Measurements from ENCODE around the gene MYH6. TPM values are rescaled to one million over a fixed set of nuclear protein-coding genes. Genes with fewer than 3 reads are reported as not detected.
"Not testable (repeated sequence)": the region's sequence is repeated elsewhere in the genome, so short reads cannot be mapped to it uniquely, and the experiment has no call there.

MYH6 gene
- total and polyA plus RNA-seq, 2 donors = 0.26 TPM; not detected in 1

DNA sequence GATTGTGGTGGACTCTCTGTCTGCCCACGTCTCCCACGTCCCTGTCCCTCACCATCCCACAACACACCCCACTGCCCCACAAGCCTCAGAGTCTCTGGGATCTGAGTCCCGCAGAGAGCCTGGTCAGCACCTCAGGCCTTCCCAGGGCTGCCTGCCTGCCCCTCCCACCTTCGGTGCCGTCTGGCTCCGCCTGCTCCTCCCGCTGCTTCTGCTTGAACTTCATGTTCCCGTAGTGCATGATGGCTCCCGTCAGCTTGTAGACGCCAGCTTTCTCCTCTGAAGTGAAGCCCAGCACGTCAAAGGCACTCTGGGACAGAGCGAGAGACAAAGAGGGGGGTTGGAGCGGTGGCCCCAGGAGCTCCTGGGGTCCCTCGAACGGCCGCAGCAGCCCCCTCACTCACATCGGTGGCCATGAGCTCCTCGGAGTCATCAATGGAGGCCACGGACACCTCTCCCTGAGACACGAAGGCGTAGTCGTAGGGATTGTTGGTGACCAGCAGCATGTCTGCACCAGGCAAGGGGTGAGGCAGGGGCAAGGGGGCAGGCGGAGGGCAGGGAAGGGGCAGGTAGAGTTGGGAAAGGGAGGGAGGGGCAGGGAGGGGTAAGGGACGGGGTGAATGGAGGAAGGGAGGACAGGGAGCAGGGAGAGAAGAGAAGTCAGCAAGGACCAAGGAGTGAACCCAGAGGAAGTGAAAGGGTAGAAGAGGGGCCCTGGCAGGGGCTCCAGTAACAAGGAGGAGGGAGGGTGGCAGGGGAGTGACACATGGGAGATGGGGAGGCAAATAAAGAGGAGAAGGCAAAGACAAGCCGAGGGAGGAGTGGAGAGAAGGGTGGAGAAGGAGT is 5.6 kb downstream of the MYH6 start:
- no peak overlapping the region for H3K4me3 ChIP-seq (ENCODE audit: low read depth, low read length)
- WGBS = 62% methylated on average over 25 of the region's 25 CpGs
- DNase-seq (ENCODE audit: extremely low spot score) = no peak
- no peak overlapping the region for H3K27ac ChIP-seq (ENCODE audit: low read depth)
- no peaks in the 10 kb centered on the region for H3K36me3 ChIP-seq (ENCODE audit: insufficient read depth)
- H3K4me1 ChIP-seq (ENCODE audit: insufficient read depth) = no peaks in the 10 kb centered on the region

DNA sequence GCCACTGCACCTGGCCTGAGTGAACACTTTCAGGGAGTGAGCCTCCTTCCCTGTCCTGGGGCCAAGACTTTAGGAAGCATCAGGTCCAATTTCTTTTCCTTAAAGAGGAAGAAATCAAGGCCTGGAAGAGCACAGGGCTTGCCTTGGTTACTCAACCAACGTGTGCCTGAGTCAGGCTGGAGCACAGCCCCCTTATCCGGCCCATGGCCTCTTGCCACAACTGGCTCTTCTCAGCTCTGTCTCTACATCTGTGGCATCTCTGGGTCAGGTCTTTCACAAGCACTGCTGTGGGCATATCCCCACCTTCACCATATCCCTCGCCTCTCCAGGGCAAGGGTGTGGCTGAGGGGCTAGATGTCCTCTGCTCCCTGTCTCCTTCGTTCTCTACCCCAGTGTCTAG is 6.8 kb downstream of the MYH6 start:
- Histone ChIP-seq H3K4me1 (ENCODE audit: insufficient read depth) (no peaks in the 10 kb centered on the region), H3K4me3 (ENCODE audit: low read depth, low read length) (no peak overlapping the region), H3K27ac (ENCODE audit: low read depth) (no peak overlapping the region), H3K36me3 (ENCODE audit: insufficient read depth) (no peaks in the 10 kb centered on the region)
- WGBS = 80% methylated on average over 4 of the region's 4 CpGs
- no peak for DNase-seq (ENCODE audit: extremely low spot score)

- not testable (repeated sequence) for H3K27ac ChIP-seq (ENCODE audit: low read depth); H3K4me3 ChIP-seq (ENCODE audit: low read depth, low read length); H3K4me1 ChIP-seq (ENCODE audit: insufficient read depth); H3K36me3 ChIP-seq (ENCODE audit: insufficient read depth); DNase-seq (ENCODE audit: extremely low spot score)
- 90% methylated on average over 16 of the region's 16 CpGs for WGBS
Measured at GRCh38 chr14:23400496-23401149, 7.5 kb downstream of the MYH6 start.

DNA sequence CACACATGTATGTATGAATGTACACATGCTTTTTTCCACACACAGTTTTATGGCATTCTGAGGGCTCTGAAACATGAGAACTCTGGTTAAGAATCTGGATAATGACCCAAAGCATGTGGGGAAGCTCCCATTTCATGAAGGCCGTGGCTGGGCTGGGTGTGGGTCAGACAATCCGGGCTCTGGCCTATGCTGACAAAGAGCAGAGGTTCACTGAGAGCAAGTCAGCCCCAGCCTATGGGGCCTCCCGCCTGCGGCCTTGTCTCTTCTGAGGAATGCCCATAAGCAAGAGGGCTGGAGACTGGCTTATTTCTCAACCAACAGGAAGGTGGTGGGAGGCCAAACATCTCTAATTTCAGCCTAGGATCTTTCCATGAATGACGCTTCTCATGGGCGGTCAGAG is 8.5 kb downstream of the MYH6 start:
- H3K36me3 ChIP-seq (ENCODE audit: insufficient read depth) = no peaks in the 10 kb centered on the region

DNA sequence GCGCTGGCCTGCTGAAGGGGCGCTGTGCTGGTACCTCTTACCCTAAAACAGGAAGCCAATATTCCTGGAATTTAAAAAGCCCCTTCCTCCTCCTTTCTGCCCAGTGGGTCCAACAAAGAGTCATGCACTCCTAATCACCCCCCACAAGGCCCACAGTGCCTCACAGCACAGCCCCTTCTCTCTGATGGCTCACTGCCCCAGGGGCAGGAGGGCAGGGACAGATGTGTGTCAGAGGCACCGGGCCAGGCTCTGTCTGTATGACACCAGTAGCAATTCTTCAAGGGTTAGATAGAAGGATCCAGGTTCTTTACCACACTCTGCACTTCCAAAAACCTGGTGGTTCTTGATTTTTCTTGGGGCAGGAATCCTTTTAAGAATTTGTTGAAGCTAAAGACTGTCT is 8.9 kb downstream of the MYH6 start:
- Histone ChIP-seq H3K4me1 (ENCODE audit: insufficient read depth) (no peaks in the 10 kb centered on the region), H3K27ac (ENCODE audit: low read depth) (no peak overlapping the region), H3K4me3 (ENCODE audit: low read depth, low read length) (no peak overlapping the region), H3K36me3 (ENCODE audit: insufficient read depth) (no peaks in the 10 kb centered on the region)
- no peak for DNase-seq (ENCODE audit: extremely low spot score)
- WGBS = 91% methylated on average over 3 of the region's 3 CpGs

More for the DNA sequence above, 8.5 kb downstream of the MYH6 start:
- WGBS = 69% methylated on average over 6 of the region's 6 CpGs
- no peak overlapping the region for H3K27ac ChIP-seq (ENCODE audit: low read depth)
- H3K4me1 ChIP-seq (ENCODE audit: insufficient read depth) = no peaks in the 10 kb centered on the region
- no peak overlapping the region for H3K4me3 ChIP-seq (ENCODE audit: low read depth, low read length)
- DNase-seq (ENCODE audit: extremely low spot score) = no peak

GRCh38 chr14:23398348-23398747 is 9.7 kb downstream of the MYH6 start:
- 91% methylated on average over 4 of the region's 4 CpGs for WGBS

DNA sequence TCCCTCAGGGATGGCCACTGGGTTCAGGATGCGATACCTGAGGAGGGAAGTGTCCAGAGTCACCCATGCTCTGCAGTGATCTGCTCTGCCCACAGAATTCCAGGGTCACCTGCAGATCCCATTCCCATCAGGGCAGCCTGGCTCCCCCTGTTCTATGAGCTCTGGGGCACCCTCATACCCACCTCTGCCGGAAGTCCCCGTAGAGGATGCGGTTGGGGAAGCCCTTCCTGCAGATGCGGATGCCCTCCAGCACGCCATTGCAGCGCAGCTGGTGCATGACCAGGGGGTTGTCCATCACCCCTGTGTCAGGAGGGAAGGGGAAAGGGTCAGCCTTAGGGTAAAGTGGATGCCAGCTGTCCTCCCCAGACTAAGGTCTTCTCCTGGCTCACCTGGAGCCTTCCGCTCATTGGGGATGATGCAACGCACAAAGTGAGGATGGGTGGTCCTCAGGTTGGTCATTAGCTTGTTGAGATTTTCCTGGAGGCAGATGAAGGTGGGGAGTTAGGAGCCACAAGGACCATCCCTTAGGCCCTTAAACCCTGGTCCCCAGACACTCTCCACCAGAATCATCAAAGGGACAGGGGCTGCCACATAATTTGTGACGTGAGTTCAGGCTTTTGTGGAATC is 11.2 kb downstream of the MYH6 start:
- 93% methylated on average over 10 of the region's 10 CpGs for WGBS
- Histone ChIP-seq H3K36me3 (ENCODE audit: insufficient read depth) (no peaks in the 10 kb centered on the region), H3K27ac (ENCODE audit: low read depth) (no peak overlapping the region), H3K4me1 (ENCODE audit: insufficient read depth) (no peaks in the 10 kb centered on the region), H3K4me3 (ENCODE audit: low read depth, low read length) (no peak overlapping the region)
- DNase-seq (ENCODE audit: extremely low spot score) = no peak

More at GRCh38 chr14:23398348-23398747, 9.7 kb downstream of the MYH6 start:
- Histone ChIP-seq H3K27ac (ENCODE audit: low read depth) (no peak overlapping the region), H3K36me3 (ENCODE audit: insufficient read depth) (no peaks in the 10 kb centered on the region), H3K4me1 (ENCODE audit: insufficient read depth) (no peaks in the 10 kb centered on the region), H3K4me3 (ENCODE audit: low read depth, low read length) (no peak overlapping the region)
- no peak for DNase-seq (ENCODE audit: extremely low spot score)

DNA sequence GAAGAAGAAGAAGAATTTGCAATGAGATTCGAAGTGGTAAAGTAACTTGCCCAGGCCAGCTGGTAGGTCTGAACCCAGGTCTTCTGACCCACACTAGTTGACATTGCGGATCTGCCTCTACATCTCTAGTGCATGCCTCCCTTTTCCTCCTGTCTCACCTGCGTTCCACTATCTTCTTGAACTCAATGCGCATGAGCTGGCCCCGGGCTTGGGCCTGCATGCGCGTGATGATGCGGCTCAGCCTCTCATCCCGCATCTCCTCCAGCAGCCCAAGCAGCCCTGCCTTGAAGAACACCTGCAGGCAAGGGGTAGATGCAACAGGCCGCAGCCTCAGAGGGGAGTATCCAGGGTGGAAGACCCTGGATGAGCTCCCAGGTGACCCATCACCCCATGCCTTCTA is 11.9 kb downstream of the MYH6 start:
- Histone ChIP-seq H3K27ac (ENCODE audit: low read depth) (no peak overlapping the region), H3K36me3 (ENCODE audit: insufficient read depth) (no peaks in the 10 kb centered on the region), H3K4me1 (ENCODE audit: insufficient read depth) (no peaks in the 10 kb centered on the region), H3K4me3 (ENCODE audit: low read depth, low read length) (no peak overlapping the region)
- 92% methylated on average over 10 of the region's 10 CpGs for WGBS
- no peak for DNase-seq (ENCODE audit: extremely low spot score)

DNA sequence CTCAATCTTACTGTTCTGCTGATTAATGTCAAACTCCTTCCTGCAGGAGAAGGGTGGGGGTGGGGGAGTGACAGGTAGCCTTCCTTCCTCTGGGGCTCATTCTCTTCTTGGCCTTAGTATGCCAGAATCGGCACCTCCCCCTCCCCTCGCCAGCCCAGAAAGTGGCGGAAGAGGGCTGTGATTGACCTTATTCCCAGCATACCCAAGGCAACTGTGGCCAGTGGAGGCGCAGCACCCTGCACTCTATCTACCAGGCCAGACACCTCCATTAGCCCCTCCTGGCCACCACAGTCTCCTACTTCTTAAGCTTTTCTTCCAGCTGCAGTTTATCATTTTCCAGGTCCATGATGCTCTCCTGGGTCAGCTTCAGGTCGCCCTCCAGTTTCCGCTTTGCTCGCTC is 15.5 kb downstream of the MYH6 start:
- H3K4me1 ChIP-seq (ENCODE audit: insufficient read depth) = no peaks in the 10 kb centered on the region
- H3K27ac ChIP-seq (ENCODE audit: low read depth) = no peak overlapping the region
- DNase-seq (ENCODE audit: extremely low spot score) = no peak
- no peaks in the 10 kb centered on the region for H3K36me3 ChIP-seq (ENCODE audit: insufficient read depth)
- 79% methylated on average over 7 of the region's 7 CpGs for WGBS
- H3K4me3 ChIP-seq (ENCODE audit: low read depth, low read length) = no peak overlapping the region

- not testable (repeated sequence) for H3K36me3 ChIP-seq (ENCODE audit: insufficient read depth); H3K27ac ChIP-seq (ENCODE audit: low read depth)
- WGBS = 90% methylated on average over 4 of the region's 19 CpGs
Measured at GRCh38 chr14:23389871-23390270, 18.2 kb downstream of the MYH6 start.

GRCh38 chr14:23389396-23389795 is 18.7 kb downstream of the MYH6 start:
- H3K36me3 ChIP-seq (ENCODE audit: insufficient read depth) = no peaks in the 10 kb centered on the region
- no peak overlapping the region for H3K4me3 ChIP-seq (ENCODE audit: low read depth, low read length)
- DNase-seq (ENCODE audit: extremely low spot score) = no peak
- WGBS = 77% methylated on average over 12 of the region's 12 CpGs
- no peak overlapping the region for H3K27ac ChIP-seq (ENCODE audit: low read depth)
- H3K4me1 ChIP-seq (ENCODE audit: insufficient read depth) = no peaks in the 10 kb centered on the region

More at GRCh38 chr14:23389871-23390270, 18.2 kb downstream of the MYH6 start:
- not testable (repeated sequence) for DNase-seq (ENCODE audit: extremely low spot score); H3K4me1 ChIP-seq (ENCODE audit: insufficient read depth); H3K4me3 ChIP-seq (ENCODE audit: low read depth, low read length)

DNA sequence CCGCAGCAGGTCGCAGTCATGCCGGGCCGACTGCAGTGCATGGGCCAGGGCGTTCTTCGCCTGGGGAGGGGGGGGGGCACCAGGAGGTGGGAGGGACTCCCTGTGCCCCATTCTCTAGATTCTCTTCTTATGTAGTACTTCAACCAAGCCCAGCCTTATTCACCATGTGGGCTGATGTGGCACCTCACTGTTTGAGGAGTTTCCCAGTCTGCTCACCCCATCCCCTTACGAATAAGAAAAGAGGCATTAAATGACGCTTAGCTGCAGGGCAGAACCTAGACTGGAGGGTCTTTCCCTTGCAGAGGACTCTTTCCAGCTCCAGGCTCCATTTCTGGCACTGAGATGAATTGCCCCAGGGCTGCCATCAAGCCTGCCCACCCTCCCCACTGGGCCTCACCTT is 19.1 kb downstream of the MYH6 start:
- DNase-seq (ENCODE audit: extremely low spot score) = no peak
- 92% methylated on average over 8 of the region's 8 CpGs for WGBS
- H3K36me3 ChIP-seq (ENCODE audit: insufficient read depth) = no peaks in the 10 kb centered on the region
- H3K4me3 ChIP-seq (ENCODE audit: low read depth, low read length) = no peak overlapping the region
- no peaks in the 10 kb centered on the region for H3K4me1 ChIP-seq (ENCODE audit: insufficient read depth)
- H3K27ac ChIP-seq (ENCODE audit: low read depth) = no peak overlapping the region

DNA sequence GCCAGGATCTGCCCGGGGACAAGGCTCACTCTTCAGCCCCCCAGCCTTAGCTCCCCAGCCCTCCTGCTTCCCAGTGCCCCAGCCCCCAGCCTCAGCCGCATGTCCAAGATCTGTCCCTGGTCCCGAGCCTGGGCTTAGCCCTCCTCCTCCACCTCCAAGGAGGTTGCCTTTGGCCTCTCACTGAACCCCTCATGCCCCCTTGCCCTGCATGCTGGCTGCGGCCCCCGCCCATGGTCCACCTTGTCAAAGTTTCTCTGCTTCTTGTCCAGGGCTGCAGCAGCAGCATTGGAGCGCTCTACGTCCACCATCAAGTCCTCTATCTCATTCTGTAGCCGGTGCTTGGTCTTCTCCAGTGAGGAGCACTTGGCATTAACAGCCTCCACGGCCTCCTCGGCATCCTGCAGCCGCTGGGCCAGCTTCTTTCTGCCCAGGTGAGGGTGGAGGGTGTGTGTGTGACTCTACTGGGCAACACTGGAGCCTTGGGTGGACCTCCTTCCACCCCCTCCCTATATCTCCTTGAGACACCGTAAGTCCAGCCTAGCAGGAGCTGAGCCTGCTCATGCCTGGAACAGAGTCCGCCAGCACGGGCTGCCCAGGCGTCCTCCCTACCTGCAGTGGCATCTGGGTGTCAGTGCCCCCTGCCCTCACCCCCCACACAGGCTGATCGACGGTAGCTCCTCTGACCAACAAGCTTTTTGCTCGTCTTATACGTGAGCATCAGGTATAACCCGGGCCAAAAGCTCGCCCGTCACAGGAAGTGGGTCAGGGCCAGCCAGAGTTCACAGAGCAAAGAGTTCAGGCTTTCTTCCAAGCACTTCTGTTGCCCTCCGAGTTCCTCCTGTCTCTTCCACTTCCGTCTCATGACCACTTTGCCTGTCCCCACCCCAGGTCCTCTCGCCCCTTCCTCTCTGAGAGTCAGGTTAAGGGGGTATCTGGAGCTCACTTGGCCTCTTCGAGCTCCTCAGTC is 19.9 kb downstream of the MYH6 start:
- DNase-seq (ENCODE audit: extremely low spot score) = no peak
- Histone ChIP-seq H3K36me3 (ENCODE audit: insufficient read depth) (no peaks in the 10 kb centered on the region), H3K4me1 (ENCODE audit: insufficient read depth) (no peaks in the 10 kb centered on the region), H3K27ac (ENCODE audit: low read depth) (no peak overlapping the region), H3K4me3 (ENCODE audit: low read depth, low read length) (no peak overlapping the region)
- 80% methylated on average over 26 of the region's 26 CpGs for WGBS

Measured in urinary bladder (tissue), 4 donors.